AG10803 (cell line): ENCODE measurements around the gene C1orf185.
A peak's percentile ranks its signal among the peaks of the same experiment; 100 is the strongest.
"Not testable (repeated sequence)": the region's sequence is repeated elsewhere in the genome, so short reads cannot be mapped to it uniquely, and the experiment has no call there.

Experiments
- DNase-seq: peaks from one replicate; pipeline ENCODE4 v3.0.0; 2010; ENCODE audit warnings: low read depth
- H3K4me3 ChIP-seq: 2 replicates; pipeline ENCODE4 v1.5.1; 2011; ENCODE audit warnings: mild to moderate bottlenecking, low read length, control low read depth
- TF ChIP-seq, protein P1 (sequence below): conservative IDR thresholded peaks from 2 replicates; pipeline ENCODE4 v1.5.1; 2011; ENCODE audit warnings: mild to moderate bottlenecking, low read length, control low read depth, inconsistent platforms

C1orf185 gene

DNA sequence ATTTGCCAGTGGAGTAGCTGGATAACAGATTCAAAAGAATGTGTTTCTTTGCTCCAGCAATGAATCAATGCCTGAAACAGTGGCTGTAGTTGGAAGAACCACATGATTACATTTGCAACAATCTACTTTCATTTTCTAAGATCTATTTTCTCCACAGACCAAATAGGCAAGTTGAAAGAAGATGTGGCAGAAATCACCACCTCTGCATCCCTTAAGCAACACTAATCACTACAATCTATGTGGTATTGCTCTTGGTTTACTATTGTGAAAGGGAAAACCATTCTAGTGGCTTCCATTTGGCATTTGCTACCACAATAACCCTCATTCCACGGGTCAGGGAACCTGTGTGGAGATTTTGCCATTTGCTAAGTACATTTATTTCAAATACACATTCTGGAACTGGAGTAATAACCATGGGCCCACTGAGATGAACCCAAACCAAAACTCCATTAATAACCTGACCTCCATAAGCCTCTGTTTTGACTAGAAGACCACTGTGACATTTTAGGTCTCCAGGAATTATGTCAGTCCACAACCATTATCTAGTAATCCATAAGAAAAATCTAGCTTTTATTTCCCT lies 66.3 kb downstream of the C1orf185 start:
- TF ChIP-seq, protein P1, sequence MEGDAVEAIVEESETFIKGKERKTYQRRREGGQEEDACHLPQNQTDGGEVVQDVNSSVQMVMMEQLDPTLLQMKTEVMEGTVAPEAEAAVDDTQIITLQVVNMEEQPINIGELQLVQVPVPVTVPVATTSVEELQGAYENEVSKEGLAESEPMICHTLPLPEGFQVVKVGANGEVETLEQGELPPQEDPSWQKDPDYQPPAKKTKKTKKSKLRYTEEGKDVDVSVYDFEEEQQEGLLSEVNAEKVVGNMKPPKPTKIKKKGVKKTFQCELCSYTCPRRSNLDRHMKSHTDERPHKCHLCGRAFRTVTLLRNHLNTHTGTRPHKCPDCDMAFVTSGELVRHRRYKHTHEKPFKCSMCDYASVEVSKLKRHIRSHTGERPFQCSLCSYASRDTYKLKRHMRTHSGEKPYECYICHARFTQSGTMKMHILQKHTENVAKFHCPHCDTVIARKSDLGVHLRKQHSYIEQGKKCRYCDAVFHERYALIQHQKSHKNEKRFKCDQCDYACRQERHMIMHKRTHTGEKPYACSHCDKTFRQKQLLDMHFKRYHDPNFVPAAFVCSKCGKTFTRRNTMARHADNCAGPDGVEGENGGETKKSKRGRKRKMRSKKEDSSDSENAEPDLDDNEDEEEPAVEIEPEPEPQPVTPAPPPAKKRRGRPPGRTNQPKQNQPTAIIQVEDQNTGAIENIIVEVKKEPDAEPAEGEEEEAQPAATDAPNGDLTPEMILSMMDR = no peak
- no peak overlapping the region; the same call in 1 of the 2 replicates for H3K4me3 ChIP-seq
- DNase-seq = peak; percentile 46

DNA sequence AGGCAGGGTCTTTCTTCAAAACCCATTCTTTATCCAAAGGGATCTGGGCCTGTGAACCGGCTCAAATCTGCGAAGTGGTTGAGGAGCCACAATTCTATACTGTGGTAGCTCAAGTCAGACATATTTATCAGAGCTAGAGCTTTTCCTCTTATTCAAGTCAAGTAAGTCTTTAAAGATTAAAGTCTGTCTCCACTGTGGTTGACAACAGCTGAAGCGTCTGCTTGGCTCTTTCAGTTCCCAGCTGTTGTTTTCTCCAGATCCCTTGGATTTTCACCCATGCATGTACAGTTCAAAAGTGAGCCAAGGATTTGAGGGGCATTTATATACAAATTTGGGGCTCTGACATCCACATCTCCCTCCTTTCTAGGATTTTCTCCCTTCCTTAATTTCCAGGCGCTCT lies 66.9 kb downstream of the C1orf185 start:
- TF ChIP-seq, protein P1 = no peak

DNA sequence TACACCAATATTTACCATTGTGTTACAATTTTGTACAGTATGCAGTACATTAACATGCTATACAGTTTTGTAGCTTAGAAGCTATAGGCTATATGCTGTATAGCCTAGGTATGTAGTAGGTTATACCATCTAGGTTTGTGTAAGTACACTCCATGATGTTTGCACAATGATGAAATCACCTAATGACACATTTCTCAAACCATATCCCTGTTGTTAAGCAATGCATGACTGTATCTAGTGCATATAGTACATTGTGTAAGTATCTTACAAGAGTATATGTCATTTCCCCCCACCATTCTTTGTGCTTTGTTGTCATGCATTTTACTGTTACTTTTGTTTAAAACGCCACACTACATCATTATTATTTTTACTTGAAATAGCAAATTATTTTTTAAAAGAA lies 68.3 kb downstream of the C1orf185 start:
- TF ChIP-seq, protein P1 = no peak
- no peak for DNase-seq
- no peak overlapping the region for H3K4me3 ChIP-seq

More for the DNA sequence above, 66.9 kb downstream of the C1orf185 start:
- no peak overlapping the region for H3K4me3 ChIP-seq
- DNase-seq = no peak

DNA sequence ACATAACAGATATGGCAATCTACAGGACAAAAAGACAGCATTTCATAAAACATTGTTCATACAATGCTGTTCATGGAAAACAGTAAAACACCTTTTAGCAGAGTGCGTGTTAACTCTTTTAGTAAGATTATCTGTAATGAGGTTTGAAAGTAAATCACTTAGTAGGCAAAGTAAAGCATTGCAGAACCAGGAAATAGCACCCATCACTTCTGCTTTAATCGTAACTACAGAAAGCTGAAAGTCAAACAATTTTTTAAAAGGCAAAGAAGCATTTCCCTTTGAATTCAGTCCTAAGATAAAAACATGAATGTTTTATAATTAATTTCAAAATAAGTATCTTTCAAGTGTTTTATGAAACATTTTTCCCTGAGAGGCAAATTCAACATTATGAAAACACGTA lies 70.8 kb downstream of the C1orf185 start:
- DNase-seq = no peak
- no peak overlapping the region for H3K4me3 ChIP-seq
- TF ChIP-seq, protein P1 = no peak

DNA sequence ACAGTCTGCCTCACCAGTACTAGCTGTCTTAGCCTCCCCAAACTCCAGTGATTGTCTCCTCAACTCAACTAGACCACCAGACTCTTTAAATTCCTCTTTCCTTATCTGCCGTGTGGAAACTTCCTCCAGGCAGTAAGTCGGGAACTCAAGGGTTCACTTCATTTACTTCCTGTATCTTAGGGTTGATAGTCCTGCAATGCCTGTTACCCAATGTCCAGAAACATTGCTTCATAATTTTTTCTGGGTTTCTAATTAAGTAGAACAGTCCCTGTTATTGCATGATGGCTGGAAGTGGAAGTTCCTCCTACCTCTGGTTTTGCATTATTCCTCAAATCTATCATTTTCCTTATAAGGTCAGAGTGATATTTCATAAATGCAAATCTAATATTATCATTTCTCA lies 73.2 kb downstream of the C1orf185 start:
- TF ChIP-seq, protein P1 = no peak
- H3K4me3 ChIP-seq = no peak overlapping the region
- DNase-seq = no peak

DNA sequence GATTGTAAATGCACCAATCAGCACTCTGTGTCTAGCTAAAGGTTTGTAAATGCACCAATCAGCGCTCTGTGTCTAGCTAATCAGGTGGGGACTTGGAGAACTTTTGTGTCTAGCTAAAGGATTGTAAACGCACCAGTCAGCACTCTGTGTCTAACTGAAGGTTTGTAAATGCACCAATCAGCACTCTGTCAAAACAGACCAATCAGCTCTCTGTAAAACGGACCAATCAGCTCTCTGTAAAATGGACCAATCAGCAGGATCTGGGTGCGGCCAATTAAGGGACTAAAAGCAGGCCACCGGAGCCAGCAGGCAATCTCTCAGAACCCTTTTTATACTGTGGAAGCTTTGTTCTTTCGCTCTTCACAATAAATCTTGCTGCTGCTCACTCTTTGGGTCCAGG lies 76.0 kb downstream of the C1orf185 start:
- not testable (repeated sequence) for DNase-seq, H3K4me3 ChIP-seq

DNA sequence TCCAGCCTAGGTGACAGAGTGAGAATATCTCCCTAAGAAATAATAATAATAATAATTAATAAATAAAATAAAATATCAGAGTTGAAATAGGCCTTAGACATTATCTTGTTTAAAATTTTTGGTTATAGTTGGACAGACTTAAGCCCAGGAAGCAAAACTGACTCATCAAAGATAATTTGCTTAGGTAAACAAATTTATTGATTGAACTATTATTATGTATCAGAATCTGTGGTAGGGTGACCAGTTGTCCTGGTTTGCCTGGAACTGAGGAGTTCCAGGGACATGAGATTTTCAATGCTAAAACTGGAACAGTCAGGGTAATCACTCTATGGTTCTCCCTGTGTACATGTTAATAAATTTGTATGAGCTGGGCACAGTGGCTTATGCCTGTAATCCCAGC lies 86.2 kb downstream of the C1orf185 start:
- no peak overlapping the region for H3K4me3 ChIP-seq
- DNase-seq = no peak
- TF ChIP-seq, protein P1 = no peak

DNA sequence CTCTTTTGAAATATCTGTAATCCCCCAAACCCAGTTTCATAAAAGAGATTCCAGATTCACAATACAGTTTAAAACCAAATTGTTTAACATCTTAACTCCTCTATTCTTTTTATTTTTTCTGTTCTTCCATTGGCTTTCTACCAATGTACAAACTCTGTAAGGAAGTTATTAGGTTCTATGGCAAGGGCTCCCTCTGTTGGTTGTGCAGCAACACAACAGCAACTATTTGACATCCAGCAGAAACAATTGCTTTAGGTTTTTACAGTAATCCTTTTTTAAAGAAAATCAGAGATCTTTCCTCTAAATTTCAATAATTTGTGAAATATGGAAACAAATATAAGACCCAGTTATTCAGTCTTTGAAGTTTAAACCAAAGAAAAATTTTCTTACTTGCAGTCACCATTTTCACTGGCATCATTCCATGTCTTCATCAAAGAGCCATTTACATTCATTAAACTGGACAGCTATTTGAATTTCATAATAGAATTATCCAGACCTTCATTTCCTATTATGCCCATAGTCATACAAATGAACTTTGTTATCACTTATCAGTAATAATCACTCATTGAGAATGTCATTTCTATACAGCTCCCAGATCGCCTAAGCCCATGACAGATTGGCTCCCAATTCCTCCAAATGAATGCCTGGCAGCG lies 87.5 kb downstream of the C1orf185 start:
- no peak overlapping the region for H3K4me3 ChIP-seq
- DNase-seq = peak; percentile 84
- TF ChIP-seq, protein P1 = peak; percentile 98
